Activated CD4-positive, alpha-beta T cell treated with anti-CD3 and anti-CD28 coated beads for 24 hours (primary cell): ENCODE data around the gene CELSR3.

ENCODE experiments used
- DNase-seq, 2 donors: peaks; one replicate each; pipeline ENCODE4 v3.0.0-alpha.2; 2020; ENCODE audit warnings: low read depth in 2 of 2

The CELSR3 gene

GRCh38 chr3:48600711-48601621 lies 61.7 kb downstream of the CELSR3 start:
- no peak for DNase-seq

- DNase-seq = no peak
Observed at GRCh38 chr3:48599509-48600285, 63.0 kb downstream of the CELSR3 start.

GRCh38 chr3:48599077-48599501 lies 63.6 kb downstream of the CELSR3 start:
- DNase-seq = no peak

GRCh38 chr3:48598323-48599076 lies 64.2 kb downstream of the CELSR3 start:
- no peak for DNase-seq

DNA sequence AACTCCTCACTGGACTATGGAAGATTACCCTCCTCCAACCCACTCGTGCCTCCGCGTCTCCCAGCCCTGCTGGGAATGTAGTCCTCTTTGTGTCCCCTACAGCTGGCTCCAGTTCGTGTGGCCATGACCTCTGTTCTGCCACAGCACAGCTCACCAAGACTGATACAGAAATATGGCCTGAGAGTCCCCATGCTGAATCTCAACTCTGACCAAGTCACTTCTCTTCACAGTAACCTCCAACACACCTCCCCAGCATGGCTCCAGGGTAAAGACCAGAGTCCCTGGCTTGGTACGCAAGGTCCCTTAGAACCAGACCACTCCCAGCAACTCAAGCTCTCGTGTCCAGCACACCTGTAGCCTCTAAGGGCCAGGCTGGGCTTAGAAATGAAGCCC lies 65.3 kb downstream of the CELSR3 start:
- no peak for DNase-seq

DNA sequence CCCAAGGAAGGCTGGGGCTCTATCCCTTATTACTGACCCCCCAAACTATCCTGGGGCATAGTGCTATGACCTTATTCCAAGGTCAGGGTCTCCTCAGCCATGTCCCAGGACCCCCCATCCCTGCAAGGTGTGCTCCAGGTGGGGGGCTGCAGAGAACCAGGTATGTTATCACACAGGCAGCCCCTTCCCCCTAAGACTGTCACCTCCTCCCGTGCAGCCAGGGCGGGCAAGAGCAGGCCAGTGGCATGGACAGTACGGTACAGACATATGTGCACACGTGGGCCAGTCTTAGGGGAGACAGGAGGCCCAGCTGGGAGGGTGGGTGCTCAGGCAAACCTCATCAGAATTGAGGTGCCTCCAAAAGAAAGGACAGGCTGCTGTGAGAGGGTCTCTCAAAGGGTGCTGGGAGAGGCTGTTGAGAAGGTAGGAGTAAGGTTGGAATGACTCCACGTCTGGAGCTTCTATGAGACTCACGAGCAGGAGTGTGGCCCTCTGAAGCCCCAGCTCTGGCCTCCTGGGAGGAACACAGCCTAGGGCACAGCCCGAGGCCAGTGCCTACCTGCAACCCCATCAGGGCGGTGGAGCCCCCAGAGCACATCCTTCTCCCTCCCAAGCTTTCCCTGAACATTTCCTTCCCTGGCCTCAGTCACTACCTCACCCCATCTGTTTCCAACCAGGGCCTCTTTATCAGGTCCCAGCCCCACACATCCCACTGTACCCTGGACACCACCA lies 65.8 kb downstream of the CELSR3 start:
- DNase-seq = no peak

DNA sequence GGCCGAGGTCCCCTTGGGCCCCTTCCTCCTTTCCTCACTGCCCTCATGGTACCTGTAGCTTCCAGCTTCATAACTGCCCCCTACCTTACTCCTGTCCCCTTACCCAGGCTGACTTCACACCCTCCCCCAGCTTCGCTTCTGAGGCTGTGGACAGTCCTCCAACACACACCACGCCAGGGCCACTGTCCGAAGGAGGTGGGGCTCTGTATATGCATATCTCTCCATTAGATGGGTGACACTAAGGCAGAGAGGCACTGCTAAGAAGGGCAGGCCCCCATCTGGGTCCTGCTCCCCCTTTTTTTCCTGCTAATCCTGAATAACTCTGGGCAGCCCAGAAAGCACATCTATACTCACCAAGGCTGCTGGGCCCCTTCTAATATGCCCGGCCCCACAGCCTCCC lies 66.5 kb downstream of the CELSR3 start:
- DNase-seq = no peak

DNA sequence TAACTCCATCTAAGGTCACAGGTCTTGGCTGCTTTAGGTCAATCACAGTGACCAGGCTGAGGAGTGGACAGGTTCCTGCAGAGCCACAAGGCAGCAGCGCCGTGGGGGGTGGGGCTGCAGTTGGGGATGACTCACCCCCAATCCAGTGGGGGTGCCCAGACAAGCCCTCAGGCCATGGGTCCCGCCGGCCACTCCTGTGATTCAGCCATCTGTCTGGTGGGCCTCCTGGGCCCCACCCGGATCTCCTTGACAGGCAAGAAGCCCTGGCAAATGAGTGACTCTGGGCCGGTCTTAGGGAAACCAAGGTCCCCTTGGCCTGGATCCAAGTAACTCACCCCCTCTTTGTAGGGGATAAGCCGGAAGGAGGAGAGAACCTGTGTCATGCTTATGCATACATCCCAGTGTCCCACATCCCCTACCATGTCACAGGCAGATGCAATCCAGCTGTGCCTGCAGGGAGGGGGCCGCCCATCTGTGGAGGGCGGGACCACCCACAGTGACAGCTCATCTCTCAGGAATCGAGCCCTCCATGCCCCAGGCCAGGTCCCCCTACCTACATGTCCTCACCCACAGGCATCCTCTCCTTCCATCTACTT lies 67.1 kb downstream of the CELSR3 start:
- no peak for DNase-seq

- no peak for DNase-seq
Observed at GRCh38 chr3:48595075-48595525, 67.6 kb downstream of the CELSR3 start, which contains the start of gene COL7A1. Gene COL7A1, minus strand, starts transcription at chr3:48595329. Its CDS starts 170 bp downstream, at chr3:48595159.

DNA sequence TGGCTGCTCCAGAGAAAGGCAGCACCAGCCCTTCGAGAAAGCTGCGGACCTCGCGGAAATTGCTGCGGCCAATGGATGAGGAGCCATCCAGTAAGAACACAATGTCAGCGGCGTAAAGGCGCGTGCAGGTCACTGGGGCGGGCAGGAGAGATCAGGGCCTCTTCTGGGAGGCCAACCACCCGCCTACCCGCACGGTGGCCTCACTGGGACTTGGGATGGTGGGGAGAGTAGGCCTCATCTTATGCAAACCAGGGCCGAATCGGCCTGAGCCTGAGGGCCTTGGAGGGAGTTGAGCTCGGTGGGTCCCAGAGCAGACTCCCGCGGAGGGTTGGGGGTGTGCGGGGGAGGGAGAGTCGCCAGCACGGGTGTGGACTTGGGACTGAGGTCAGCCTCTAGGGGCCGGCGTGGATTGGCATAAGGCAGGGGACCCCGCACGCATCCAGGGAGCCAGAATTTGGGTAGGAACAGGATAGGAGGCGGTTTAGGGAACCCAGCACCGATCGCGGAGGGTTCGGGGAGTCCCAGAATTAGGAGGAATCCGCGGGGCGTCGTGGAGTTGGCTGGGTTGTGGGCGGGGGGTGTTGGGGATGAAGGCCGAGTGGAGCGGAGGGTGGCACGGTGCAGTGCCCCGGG lies 68.2 kb downstream of the CELSR3 start:
- DNase-seq = no peak

GRCh38 chr3:48593337-48593736 lies 69.3 kb downstream of the CELSR3 start:
- DNase-seq = no peak

- no peak for DNase-seq
Observed at GRCh38 chr3:48592519-48593087, 70.1 kb downstream of the CELSR3 start.

- DNase-seq = no peak
Observed at GRCh38 chr3:48591886-48592518, 70.7 kb downstream of the CELSR3 start.

DNA sequence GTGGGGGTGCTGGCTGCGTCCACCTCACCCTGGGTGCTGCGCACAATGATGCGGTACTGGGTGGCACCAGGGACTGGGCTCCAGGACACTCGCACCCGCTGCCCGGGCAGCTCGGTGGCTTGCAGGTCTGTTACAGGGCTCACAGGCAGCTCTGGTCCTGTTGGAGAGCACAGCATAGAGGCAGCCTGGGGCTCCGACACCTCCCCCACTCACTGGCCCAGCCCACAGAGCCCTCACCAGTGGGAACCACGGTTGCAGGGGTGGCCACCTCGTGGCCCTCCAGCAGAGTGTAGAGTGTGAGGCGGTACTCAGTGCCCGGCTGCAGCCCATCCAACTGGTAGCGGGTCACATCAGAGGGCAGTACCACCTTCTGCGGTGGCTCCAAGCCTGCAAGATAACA lies 71.2 kb downstream of the CELSR3 start:
- DNase-seq = no peak

DNA sequence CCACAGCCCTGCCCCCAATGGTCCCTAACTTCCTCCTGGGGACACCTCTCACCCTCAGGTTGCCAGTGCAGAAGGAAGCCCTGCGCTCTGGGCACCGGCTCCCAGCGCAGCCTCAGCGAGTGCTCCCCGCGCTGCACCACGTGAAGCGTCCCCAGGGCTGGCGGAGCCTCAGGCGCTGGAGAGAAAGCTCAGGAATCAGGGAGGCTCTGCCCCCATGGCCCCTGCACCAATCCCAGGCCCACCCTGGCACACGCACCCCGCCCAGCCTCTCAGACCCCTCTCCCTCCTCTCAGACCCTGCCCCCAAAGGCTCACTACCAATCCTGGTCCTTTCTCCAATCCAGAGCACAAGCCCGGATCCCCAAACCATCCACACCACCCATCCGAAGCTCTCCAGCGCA lies 74.5 kb downstream of the CELSR3 start:
- DNase-seq = no peak

GRCh38 chr3:48587686-48588085 lies 75.0 kb downstream of the CELSR3 start:
- DNase-seq = no peak
